Nephron progenitor cell (in vitro differentiated cells): ENCODE measurements around the gene MYO7B.

Experiments used
- DNase-seq: peaks from one replicate; pipeline ENCODE4 v3.0.0; 2021
- H3K27ac Mint-ChIP-seq: 2 replicates; pipeline ENCODE4 v1.8.0; 2021; ENCODE audit warnings: mild to moderate bottlenecking, moderate library complexity, mixed read lengths
- H3K27me3 Mint-ChIP-seq: 2 replicates; pipeline ENCODE4 v1.8.0; 2021; ENCODE audit warnings: mild to moderate bottlenecking, low read depth, mixed read lengths; ENCODE audit not compliant: poor library complexity
- H3K36me3 Mint-ChIP-seq: 2 replicates; pipeline ENCODE4 v1.8.0; 2021; ENCODE audit warnings: low read depth, mixed read lengths
- H3K4me1 Mint-ChIP-seq: 2 replicates; pipeline ENCODE4 v1.8.0; 2021; ENCODE audit warnings: mixed read lengths
- H3K4me3 Mint-ChIP-seq: 2 replicates; pipeline ENCODE4 v1.8.0; 2021; ENCODE audit warnings: mild to moderate bottlenecking, moderate library complexity, mixed read lengths
- H3K9me3 Mint-ChIP-seq: 2 replicates; pipeline ENCODE4 v1.8.0; 2021; ENCODE audit warnings: mild to moderate bottlenecking, moderate library complexity, mixed read lengths
- TF ChIP-seq, protein P1 (sequence below): fragments of 200-600 bp; sonication (generic); IDR thresholded peaks from 2 replicates; pipeline ENCODE4 v1.5.0; 2021; ENCODE audit warnings: antibody characterized with exemption

MYO7B gene

DNA sequence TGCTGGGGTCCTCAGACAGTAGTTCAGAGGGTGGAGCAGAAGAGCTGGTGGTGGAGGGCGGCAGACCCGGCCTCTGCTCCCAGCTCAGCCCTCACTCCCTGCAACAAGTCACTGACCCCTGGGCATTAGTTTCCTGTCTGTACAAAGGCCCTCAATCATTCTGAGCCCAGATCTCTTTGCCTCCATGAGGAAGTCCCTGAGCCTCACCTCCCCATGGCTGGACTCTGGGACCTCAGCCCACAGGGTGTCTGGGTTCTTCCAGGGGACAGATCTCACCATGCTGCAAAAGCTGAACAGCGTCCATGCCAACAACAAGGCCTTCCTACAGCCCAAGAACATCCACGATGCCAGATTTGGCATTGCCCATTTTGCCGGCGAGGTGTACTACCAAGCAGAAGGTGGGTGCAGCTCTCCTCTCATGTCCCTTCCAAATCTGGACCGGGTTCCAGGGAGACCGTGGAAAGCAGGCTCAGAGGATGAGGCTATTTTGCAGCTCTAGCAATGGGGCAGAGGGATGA, 49.1 kb downstream of the MYO7B start:
- H3K9me3 Mint-ChIP-seq, result no peaks in the 10 kb centered on the region
- H3K4me3 Mint-ChIP-seq, result no peak overlapping the region
- no peak for DNase-seq

DNA sequence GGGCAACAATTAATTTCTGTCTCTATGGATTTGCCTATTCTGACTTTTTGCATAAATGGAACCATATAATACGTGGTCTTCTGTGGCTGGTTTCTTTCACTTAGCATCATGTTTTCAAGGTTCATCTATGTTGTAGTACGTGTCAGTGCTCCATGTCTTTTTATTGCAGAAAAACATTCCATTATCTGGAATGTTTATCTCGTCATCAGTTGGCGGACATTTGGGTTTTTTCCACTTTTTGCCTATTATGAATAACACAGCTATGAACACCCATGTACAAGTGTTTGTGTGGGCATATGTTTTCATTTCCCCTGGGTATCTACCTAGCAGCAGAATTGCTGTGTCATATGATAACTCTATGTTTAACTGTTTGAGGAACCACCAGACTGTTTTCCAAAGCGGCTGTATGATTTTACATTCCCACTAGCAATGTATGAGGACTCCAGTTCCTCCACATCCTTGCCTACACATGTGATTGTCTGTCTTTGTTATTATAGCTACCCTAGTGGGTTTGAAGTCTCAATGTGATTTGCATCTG, 49.9 kb downstream of the MYO7B start:
- Mint-ChIP-seq H3K9me3 (no peaks in the 10 kb centered on the region), H3K36me3 (no peaks in the 10 kb centered on the region), H3K4me1 (no peaks in the 10 kb centered on the region), H3K27ac (no peak overlapping the region), H3K4me3 (no peak overlapping the region), H3K27me3 (peaks cover 19% of the 10 kb centered on the region)
- TF ChIP-seq, protein P1, sequence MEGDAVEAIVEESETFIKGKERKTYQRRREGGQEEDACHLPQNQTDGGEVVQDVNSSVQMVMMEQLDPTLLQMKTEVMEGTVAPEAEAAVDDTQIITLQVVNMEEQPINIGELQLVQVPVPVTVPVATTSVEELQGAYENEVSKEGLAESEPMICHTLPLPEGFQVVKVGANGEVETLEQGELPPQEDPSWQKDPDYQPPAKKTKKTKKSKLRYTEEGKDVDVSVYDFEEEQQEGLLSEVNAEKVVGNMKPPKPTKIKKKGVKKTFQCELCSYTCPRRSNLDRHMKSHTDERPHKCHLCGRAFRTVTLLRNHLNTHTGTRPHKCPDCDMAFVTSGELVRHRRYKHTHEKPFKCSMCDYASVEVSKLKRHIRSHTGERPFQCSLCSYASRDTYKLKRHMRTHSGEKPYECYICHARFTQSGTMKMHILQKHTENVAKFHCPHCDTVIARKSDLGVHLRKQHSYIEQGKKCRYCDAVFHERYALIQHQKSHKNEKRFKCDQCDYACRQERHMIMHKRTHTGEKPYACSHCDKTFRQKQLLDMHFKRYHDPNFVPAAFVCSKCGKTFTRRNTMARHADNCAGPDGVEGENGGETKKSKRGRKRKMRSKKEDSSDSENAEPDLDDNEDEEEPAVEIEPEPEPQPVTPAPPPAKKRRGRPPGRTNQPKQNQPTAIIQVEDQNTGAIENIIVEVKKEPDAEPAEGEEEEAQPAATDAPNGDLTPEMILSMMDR, result no peak
- no peak for DNase-seq

More for the DNA sequence above, 49.1 kb downstream of the MYO7B start:
- H3K36me3 Mint-ChIP-seq, result no peaks in the 10 kb centered on the region
- H3K4me1 Mint-ChIP-seq, result no peaks in the 10 kb centered on the region
- H3K27ac Mint-ChIP-seq, result no peak overlapping the region
- TF ChIP-seq, protein P1, result no peak
- peaks cover 19% of the 10 kb centered on the region for H3K27me3 Mint-ChIP-seq

DNA sequence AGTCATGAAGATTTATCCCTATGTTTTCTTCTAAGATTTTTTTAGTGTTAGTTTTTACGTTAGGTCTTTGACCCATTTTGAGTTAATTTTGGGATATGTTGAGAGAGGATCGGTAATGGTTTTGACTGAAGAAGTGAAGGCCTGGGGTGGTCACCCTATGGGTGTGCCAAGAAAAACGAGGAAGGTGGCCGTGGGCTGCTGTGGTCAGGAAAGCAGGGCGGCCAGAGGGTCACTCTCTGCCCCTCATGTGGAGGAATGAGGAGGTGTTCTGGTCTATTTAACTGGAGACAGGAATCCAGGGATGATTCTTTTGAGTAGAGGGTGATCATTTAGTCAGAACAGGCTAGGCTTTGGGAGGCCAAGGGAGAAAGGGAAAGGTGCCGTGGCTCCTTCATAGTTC, 50.7 kb downstream of the MYO7B start:
- no peak overlapping the region for H3K4me3 Mint-ChIP-seq
- H3K9me3 Mint-ChIP-seq, result no peaks in the 10 kb centered on the region
- no peaks in the 10 kb centered on the region for H3K4me1 Mint-ChIP-seq
- H3K36me3 Mint-ChIP-seq, result no peaks in the 10 kb centered on the region
- TF ChIP-seq, protein P1, result no peak
- DNase-seq, result no peak
- H3K27ac Mint-ChIP-seq, result peak overlapping the region; percentile 23
- H3K27me3 Mint-ChIP-seq, result peaks cover 19% of the 10 kb centered on the region

DNA sequence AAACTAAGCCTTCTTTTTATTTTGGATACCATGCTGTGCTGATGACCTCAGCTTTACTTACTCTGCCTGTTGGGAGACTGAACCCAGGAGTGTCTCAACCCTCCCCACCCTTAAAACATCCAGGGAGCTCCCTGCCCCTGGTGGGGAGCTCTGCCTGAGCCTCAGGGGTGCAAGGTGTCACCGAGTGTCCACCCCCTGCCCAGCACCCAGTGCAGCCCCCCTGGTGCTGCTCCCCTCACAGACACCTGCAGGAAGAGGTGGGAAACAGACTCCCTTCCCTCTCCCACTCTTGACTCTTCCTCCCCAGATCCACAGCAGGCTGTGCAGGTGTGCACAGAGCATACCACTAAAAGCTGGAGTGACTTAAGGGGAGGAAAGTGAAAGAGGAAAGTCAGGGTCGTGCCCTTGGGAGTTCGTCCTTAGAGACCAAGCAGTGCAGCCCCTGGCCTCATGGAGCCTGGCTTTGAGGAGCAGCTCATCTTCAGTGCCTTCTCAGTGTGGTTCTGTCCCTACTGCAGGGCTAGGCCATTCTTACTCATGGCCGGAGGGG, 51.3 kb downstream of the MYO7B start:
- Mint-ChIP-seq H3K9me3 (no peaks in the 10 kb centered on the region), H3K36me3 (no peaks in the 10 kb centered on the region), H3K4me3 (no peak overlapping the region), H3K27me3 (peaks cover 19% of the 10 kb centered on the region), H3K27ac (no peak overlapping the region), H3K4me1 (no peaks in the 10 kb centered on the region)
- DNase-seq, result no peak
- TF ChIP-seq, protein P1, result no peak

DNA sequence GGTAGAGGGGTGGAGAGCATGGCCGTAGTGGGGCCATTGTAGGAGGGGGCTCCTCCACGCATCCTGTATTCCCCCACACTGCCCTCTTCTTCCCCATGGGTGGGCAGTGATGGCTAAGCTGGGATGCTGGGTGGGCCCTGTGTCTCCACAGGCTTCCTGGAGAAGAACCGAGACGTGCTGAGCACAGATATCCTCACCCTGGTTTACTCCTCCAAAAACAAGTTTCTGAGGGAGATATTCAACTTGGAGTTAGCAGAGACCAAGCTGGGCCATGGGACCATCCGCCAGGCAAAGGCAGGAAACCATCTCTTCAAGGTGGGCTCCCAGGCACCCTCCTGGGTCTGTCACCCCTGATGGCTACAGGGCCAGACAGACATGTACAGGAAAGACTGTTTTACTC, 52.8 kb downstream of the MYO7B start:
- no peaks in the 10 kb centered on the region for H3K9me3 Mint-ChIP-seq
- no peaks in the 10 kb centered on the region for H3K4me1 Mint-ChIP-seq
- peaks cover 16% of the 10 kb centered on the region for H3K27me3 Mint-ChIP-seq
- no peak overlapping the region for H3K4me3 Mint-ChIP-seq
- no peak overlapping the region for H3K27ac Mint-ChIP-seq
- no peak for DNase-seq
- no peaks in the 10 kb centered on the region for H3K36me3 Mint-ChIP-seq
- TF ChIP-seq, protein P1, result no peak

DNA sequence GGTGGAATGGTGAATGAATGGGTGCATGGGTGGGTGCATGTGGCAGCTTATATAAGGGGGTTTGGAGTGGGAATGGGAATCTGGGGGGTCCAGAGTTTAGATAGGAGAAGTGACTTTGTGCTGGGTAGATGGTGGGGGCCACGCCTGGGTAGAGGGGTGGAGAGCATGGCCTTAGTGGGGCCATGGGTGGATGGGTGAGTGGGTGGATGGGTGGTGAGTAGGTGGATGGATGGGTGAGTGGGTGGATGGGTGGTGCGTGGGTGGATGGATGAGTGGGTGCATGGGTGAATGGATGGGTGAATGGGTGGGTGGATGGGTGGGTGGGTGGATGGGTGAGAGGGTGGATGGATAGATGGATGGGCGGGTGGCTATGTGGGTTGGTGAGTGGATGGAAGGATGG, 53.9 kb downstream of the MYO7B start:
- Mint-ChIP-seq H3K9me3 (no peaks in the 10 kb centered on the region), H3K27me3 (peaks cover 19% of the 10 kb centered on the region), H3K4me1 (no peaks in the 10 kb centered on the region), H3K4me3 (no peak overlapping the region), H3K36me3 (no peaks in the 10 kb centered on the region), H3K27ac (no peak overlapping the region)
- DNase-seq, result no peak
- TF ChIP-seq, protein P1, result no peak
